Small intestine (tissue), 7 donors: ENCODE measurements around the gene AJM1. TPM values are rescaled to one million over a fixed set of nuclear protein-coding genes. Genes with fewer than 3 reads are reported as not detected.
"Not testable (repeated sequence)": the region's sequence is repeated elsewhere in the genome, so short reads cannot be mapped to it uniquely, and the experiment has no call there.

Source experiments
- DNase-seq, 2 donors: peaks; one replicate each; pipeline versions ENCODE4 v3.0.0 to v3.0.0-alpha.2; 2013
- FAIRE-seq: peaks from 2 replicates; lab custom pipeline; 2012; peaks lifted over from hg19 to GRCh38; lab: Jason Lieb, UNC
- H3K27ac ChIP-seq, 3 donors: one replicate each; pipeline ENCODE4 v1.5.1; 2013; ENCODE audit warnings: low read length in 2 of 3, mild to moderate bottlenecking in 2 of 3, control low read depth in 1 of 3, inconsistent platforms in 1 of 3, low read depth in 1 of 3, moderate library complexity in 1 of 3
- H3K27me3 ChIP-seq, 3 donors: one replicate each; pipeline ENCODE4 v1.6.1; 2013; ENCODE audit warnings: low read length in 3 of 3, inconsistent platforms in 1 of 3; ENCODE audit not compliant: control insufficient read depth in 3 of 3, insufficient read depth in 3 of 3
- H3K36me3 ChIP-seq, 3 donors: one replicate each; pipeline ENCODE4 v1.6.1; 2013; ENCODE audit warnings: low read length in 3 of 3, inconsistent platforms in 1 of 3, low read depth in 1 of 3, mild to moderate bottlenecking in 1 of 3, moderate library complexity in 1 of 3; ENCODE audit not compliant: control insufficient read depth in 3 of 3, insufficient read depth in 2 of 3
- H3K4me1 ChIP-seq, 3 donors: one replicate each; pipeline ENCODE4 v1.6.1; 2013; ENCODE audit warnings: low read length in 2 of 3, inconsistent platforms in 1 of 3, low read depth in 1 of 3, mild to moderate bottlenecking in 1 of 3, moderate library complexity in 1 of 3; ENCODE audit not compliant: control insufficient read depth in 3 of 3, insufficient read depth in 2 of 3
- H3K4me3 ChIP-seq, 3 donors: one replicate each; pipeline ENCODE4 v1.5.1; 2013; ENCODE audit warnings: low read length in 3 of 3, control low read depth in 1 of 3, inconsistent platforms in 1 of 3, low read depth in 1 of 3, mild to moderate bottlenecking in 1 of 3, moderate library complexity in 1 of 3
- H3K9me3 ChIP-seq, 2 donors: one replicate each; pipeline ENCODE4 v1.6.1; 2013; ENCODE audit warnings: low read depth in 1 of 2, low read length in 1 of 2; ENCODE audit not compliant: control insufficient read depth in 2 of 2, insufficient read depth in 1 of 2
- WGBS, 3 donors: extraction: QIAGEN DNeasy Blood & Tissue Kit; methylation state at CpG; one replicate each; pipeline ENCODE4 v1.1.7; 2013; 5-methylcytosine and 5-hydroxymethylcytosine counted together
- polyA plus RNA-seq, 4 donors: library from polyadenylated mRNA; stranded (reverse) in 3 of 4; unstranded in 1 of 4; fragments of 200-250 nt in 3 of 4; fragments of 120-200 nt in 1 of 4; gene quantifications; one replicate each; pipeline versions ENCODE4 v1.2.1 to v1.2.3, GENCODE V29; 2013
- donor health status: healthy with polysubstance abuse.
- donor health status: control.
- donor health status: control.
- donor health status: Bipolar disorder and iron deficiency.
- donor health status: healthy.

The AJM1 gene
- polyA plus RNA-seq, 4 donors, result 1.1 to 11.6 (median 2.6) TPM

DNA sequence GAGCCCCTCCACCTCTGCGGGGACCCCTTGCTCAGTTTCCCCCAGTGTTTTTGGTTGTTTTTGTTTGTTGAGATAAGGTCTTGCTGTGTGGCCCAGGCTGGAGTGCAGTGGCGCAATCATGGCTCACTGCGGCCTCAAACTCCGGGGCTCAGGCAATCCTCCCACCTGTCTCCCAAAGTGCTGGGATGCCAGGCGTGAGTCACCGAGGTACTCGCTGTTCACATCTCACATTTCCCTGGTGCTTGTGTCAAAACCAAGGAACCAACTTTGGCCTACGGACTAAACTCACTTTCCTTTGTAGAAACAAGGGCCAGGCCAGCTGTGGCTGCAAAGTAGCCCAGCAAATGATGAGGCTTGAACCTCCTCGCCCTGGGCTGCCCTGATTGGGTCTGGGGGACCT is 9.7 kb upstream of the AJM1 start:
- H3K27ac ChIP-seq, result no peak overlapping the region
- DNase-seq, result no peak
- peaks cover 11 to 91% (median 21%) of the 10 kb centered on the region in 3 donors for H3K36me3 ChIP-seq
- no peaks in the 10 kb centered on the region for H3K27me3 ChIP-seq
- FAIRE-seq, result no peak
- WGBS, 3 donors, result 93 to 94% (median 93%) methylated on average over 8 to 9 of the region's 9 CpGs
- H3K4me3 ChIP-seq, result no peak overlapping the region
- no peaks in the 10 kb centered on the region for H3K9me3 ChIP-seq
- H3K4me1 ChIP-seq, result no peaks in the 10 kb centered on the region

DNA sequence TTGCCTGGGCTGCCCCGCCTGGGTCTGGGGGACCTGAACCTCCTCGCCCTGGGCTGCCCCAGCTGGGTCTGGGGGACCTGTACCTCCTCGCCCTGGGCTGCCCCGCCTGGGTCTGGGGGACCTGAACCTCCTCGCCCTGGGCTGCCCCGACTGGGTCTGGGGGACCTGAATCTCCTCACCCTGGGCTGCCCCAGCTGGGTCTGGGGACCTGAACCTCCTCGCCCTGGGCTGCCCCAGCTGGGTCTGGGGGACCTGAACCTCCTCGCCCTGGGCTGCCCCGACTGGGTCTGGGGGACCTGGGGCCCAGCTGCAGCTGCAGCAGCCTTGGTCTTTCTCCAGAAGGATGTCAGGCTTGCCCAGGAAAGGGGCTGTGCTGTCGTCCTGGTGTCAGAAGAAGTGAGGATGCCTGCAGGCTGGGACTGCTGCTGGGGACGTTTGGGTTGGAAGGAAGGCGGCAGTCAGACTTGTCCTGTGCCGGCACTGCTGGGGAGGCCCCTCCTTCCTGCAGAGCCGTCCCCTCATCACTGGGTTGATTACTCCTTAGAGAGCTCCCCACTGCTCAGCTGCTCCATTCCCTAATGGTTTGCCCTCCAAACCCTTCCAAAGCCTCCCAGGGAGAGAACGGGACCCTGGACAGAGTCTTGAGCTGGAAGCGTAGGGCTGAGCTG is 8.8 kb upstream of the AJM1 start:
- not testable (repeated sequence) for FAIRE-seq
- WGBS, 3 donors, result 87 to 93% (median 91%) methylated on average over 15 to 16 of the region's 16 CpGs

DNA sequence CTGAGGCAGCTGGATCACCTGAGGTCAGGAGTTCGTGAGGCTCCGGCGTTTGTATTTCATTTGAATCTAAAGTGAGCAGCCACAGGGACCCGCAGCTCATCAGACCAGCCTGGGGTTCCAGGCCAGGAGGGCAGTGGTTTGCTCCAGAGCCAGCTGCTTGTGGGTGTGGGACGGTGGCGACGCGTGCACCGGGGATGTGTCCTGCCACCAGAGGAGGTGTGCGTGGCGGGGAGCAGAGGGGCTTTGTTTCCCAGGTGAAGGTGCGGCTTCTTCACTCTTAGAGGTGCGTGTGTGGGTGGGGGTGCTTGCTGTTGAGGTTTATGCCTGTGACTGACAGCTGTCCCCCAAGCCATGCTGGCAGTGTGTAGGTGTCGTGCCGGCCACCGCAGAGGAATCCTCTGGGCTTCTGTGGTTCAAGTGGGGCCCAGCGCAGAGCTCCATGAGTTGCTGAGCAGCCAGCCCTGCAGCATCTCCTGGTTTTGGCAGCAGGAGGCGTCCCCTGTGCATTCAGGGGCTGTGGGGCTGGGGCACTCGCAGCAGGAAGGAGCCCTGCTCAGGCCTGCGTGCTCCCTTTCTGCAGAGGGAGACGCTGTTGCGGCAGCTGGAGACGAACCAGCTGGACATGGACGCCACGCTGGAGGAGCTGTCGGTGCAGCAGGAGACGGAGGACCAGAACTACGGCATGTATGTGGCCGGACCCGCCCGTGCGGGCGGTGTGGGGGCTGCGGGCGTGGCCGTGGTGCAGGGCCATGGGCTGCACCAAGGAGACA is 6.9 kb upstream of the AJM1 start:
- WGBS, 3 donors, result 92 to 93% (median 92%) methylated on average over 34 to 36 of the region's 36 CpGs
- no peak for DNase-seq
- no peaks in the 10 kb centered on the region for H3K27me3 ChIP-seq
- no peaks in the 10 kb centered on the region for H3K9me3 ChIP-seq
- no peak for FAIRE-seq
- no peak overlapping the region for H3K27ac ChIP-seq
- peaks cover 0 to 16% (median 0%) of the 10 kb centered on the region in 3 donors for H3K4me1 ChIP-seq
- no peak overlapping the region for H3K4me3 ChIP-seq
- peaks cover 5 to 91% (median 23%) of the 10 kb centered on the region in 3 donors for H3K36me3 ChIP-seq

More for the DNA sequence above, 8.8 kb upstream of the AJM1 start:
- not testable (repeated sequence) for H3K27ac ChIP-seq, H3K4me3 ChIP-seq, DNase-seq, H3K4me1 ChIP-seq, H3K9me3 ChIP-seq, H3K27me3 ChIP-seq
- H3K36me3 ChIP-seq, result peaks cover 10 to 91% (median 21%) of the 10 kb centered on the region in 3 donors

DNA sequence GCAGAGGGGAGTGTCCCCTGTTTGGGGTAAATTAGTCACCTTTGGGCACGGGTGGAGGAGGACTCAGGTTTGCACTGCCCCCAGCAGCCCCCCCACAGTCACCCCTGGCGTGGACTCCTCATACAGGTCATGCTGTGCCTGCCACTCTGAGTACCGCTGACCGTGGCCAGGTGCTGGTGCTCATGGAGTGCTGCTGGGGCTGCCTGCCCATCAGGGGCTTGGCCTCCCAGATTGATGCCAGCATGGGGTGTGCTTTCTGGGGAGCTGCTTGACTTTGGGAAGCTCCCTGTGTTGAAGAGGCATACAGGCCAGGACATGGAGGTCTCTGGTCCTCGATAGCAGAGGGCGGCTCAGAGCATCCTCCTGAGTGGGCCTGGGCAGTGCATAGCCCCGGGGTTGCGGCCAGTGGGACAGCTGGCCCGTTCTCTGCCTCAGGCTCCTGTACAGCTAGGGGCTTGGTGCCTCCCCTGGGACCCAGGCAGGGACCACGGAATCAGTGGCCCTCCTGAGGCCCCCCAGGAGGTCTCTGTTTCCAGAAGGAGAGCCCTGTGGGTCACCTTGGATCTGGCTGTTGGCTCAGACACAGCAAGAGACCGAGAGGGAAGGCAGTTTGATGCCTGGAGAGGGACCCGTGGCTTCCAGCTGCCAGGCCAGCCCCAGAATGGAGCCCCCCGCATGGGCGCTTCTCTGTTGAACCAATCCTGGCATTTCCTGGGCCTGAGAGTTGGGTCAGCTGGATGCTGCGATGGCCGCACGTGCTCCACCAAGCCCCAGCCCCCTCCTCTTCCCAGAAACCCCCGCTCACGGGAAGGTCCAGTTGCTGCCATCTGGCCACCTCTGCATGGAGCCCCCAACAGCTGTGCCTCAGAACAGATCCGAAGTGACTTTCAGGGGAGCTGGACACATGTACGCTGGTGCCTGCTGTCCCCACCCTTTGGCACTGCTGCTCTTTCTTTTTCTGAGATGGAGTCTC is 6.1 kb upstream of the AJM1 start:
- peaks cover 5 to 88% (median 20%) of the 10 kb centered on the region in 3 donors for H3K36me3 ChIP-seq
- no peak for DNase-seq

DNA sequence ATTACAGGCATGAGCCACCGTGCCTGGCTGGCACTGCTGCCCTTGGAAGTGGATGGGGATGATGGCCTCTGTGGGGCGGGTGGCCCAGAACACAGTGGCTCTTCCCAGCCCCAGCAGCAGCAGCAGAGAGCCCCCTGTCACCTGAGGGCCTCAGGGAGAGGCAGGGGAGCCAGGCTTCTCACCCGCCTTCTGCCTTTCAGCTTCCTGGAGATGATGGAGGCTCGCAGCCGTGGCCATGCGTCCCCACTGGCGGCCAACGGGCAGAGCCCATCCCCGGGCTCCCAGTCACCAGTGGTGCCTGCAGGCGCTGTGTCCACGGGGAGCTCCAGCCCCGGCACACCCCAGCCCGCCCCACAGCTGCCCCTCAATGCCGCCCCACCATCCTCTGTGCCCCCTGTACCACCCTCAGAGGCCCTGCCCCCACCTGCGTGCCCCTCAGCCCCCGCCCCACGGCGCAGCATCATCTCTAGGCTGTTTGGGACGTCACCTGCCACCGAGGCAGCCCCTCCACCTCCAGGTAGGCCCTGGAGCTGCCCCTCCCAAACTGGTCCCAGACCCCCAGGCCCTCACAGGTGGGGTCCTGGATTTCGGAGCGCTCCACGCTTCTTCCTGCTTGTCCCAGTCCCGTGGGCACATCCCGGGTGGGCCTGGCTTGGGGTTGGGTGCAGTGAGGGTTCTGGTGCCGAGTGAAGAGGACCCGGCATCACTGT is 5.0 kb upstream of the AJM1 start:
- Histone ChIP-seq H3K4me1 (peaks cover 0 to 35% (median 4%) of the 10 kb centered on the region in 3 donors), H3K27ac (no peak overlapping the region), H3K36me3 (peaks cover 2 to 77% (median 19%) of the 10 kb centered on the region in 3 donors), H3K9me3 (no peaks in the 10 kb centered on the region), H3K4me3 (no peak overlapping the region), H3K27me3 (no peaks in the 10 kb centered on the region)
- FAIRE-seq (no peak), DNase-seq (no peak)
- 91 to 93% (median 92%) methylated on average over 22 to 27 of the region's 27 CpGs for WGBS, 3 donors

More for the DNA sequence above, 6.1 kb upstream of the AJM1 start:
- H3K9me3 ChIP-seq, result no peaks in the 10 kb centered on the region
- no peak overlapping the region for H3K4me3 ChIP-seq
- no peak overlapping the region for H3K27ac ChIP-seq
- no peak for FAIRE-seq
- H3K27me3 ChIP-seq, result no peaks in the 10 kb centered on the region
- peaks cover 0 to 24% (median 0%) of the 10 kb centered on the region in 3 donors for H3K4me1 ChIP-seq
- 91 to 94% (median 93%) methylated on average over 19 to 21 of the region's 21 CpGs for WGBS, 3 donors

DNA sequence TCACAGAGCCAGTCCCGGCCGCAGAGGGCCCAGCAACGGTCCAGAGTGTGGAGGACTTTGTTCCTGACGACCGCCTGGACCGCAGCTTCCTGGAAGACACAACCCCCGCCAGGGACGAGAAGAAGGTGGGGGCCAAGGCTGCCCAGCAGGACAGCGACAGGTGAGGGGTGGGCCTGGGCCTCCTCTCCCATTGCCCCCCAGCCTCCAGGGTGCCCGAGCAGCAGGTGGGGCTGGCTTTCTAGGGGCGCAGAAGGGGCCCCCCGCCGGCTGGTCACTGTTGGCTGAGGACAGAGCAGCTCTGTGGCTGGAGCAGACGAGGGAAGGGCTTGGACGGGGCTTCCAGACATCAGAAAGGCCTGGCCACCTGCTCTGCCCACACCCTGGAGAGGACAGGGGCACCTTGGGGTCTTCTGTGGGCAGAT is 4.4 kb upstream of the AJM1 start:
- DNase-seq, H3K27ac ChIP-seq, H3K4me3 ChIP-seq, FAIRE-seq, H3K27me3 ChIP-seq, H3K9me3 ChIP-seq: not testable (repeated sequence)
- H3K4me1 ChIP-seq, result peaks cover 0 to 40% (median 4%) of the 10 kb centered on the region in 3 donors
- 85 to 88% (median 88%) methylated on average over 14 to 15 of the region's 15 CpGs for WGBS, 3 donors
- peaks cover 2 to 71% (median 19%) of the 10 kb centered on the region in 3 donors for H3K36me3 ChIP-seq

DNA sequence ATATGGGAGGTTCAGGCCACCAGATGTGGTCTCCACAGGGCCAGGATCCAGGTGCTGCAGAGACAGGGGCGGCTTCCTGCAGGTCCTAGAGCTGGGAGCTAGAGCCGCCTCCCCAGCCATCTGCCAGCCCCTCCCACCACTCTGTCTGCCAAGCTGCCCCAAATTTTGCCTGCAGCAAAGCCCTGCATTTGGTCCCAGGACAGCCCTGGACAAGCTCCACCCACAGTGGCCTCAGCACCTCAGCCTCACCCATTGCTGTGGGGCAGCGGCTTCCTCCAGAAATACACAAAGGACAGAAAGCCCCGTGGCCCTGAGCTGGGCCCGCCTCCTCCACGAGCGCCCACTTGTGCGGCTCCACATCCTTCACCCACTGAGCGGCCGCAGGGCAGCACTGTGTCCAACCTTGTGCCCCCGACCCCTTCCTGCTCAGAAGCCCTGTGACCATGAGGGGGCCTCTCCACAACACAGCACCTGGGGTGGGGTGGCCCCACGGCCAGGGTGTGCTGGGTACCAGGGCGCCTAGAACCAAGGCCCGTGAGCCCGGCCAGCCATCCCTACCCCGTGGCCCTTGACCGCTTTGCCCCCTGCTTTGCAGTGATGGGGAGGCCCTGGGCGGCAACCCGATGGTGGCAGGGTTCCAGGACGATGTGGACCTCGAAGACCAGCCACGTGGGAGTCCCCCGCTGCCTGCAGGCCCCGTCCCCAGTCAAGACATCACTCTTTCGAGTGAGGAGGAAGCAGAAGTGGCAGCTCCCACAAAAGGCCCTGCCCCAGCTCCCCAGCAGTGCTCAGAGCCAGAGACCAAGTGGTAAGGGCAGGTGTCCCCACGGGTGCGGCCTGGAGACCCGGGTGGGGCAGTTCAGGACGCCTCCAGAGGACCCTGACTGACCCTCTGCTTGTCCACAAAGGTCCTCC is 3.7 kb upstream of the AJM1 start:
- Histone ChIP-seq H3K36me3 (peaks cover 2 to 65% (median 19%) of the 10 kb centered on the region in 3 donors), H3K4me1 (peaks cover 0 to 47% (median 4%) of the 10 kb centered on the region in 3 donors), H3K4me3 (no peak overlapping the region), H3K9me3 (no peaks in the 10 kb centered on the region), H3K27ac (no peak overlapping the region), H3K27me3 (peaks cover 0 to 3% (median 0%) of the 10 kb centered on the region in 3 donors)
- FAIRE-seq (no peak), DNase-seq (no peak)
- WGBS, 3 donors, result 81 to 89% (median 84%) methylated on average over 29 of the region's 29 CpGs
